GM23338 (cell line): ENCODE results near the gene FABP6. TPM values are rescaled to one million over a fixed set of nuclear protein-coding genes. Genes with fewer than 3 reads are reported as not detected.

Experiments used
- ATAC-seq: fragments of 200-7000 bp; cut with Tn5 transposase; 3 replicates; pipeline ENCODE4 v1.9.1; 2020
- DNase-seq: peaks from one replicate; pipeline ENCODE4 v3.0.0-alpha.2; 2015; ENCODE audit warnings: low spot score
- H2AFZ ChIP-seq: fragments of 200-600 bp; sonication (generic); 2 replicates; pipeline ENCODE4 v1.8.0; 2016; ENCODE audit warnings: antibody characterized with exemption, mild to moderate bottlenecking, moderate library complexity
- H3F3A ChIP-seq: fragments of 200-600 bp; sonication (generic); replicated peaks from 2 replicates; pipeline ENCODE4 v1.8.0; 2017; ENCODE audit warnings: antibody characterized with exemption, mixed run types, low read depth
- H3K27ac ChIP-seq: fragments of 200-600 bp; sonication (generic); 2 replicates; pipeline ENCODE4 v1.6.1; 2016; ENCODE audit warnings: low read depth
- H3K27me3 ChIP-seq: fragments of 200-600 bp; sonication (generic); 2 replicates; pipeline ENCODE4 v1.8.0; 2016; ENCODE audit warnings: mild to moderate bottlenecking, mixed run types, moderate library complexity; ENCODE audit not compliant: insufficient read depth
- H3K36me3 ChIP-seq: fragments of 200-600 bp; sonication (generic); 2 replicates; pipeline ENCODE4 v1.8.0; 2016; ENCODE audit warnings: mild to moderate bottlenecking; ENCODE audit not compliant: insufficient read depth
- H3K4me1 ChIP-seq: fragments of 200-600 bp; sonication (generic); 2 replicates; pipeline ENCODE4 v1.8.0; 2016; ENCODE audit warnings: mild to moderate bottlenecking, moderate library complexity; ENCODE audit not compliant: insufficient read depth
- H3K4me2 ChIP-seq: fragments of 200-600 bp; sonication (generic); 2 replicates; pipeline ENCODE4 v1.7.1; 2017; ENCODE audit warnings: mixed run types
- H3K4me3 ChIP-seq: fragments of 200-600 bp; sonication (generic); 2 replicates; pipeline ENCODE4 v1.6.1; 2016; ENCODE audit warnings: mixed run types
- H3K79me2 ChIP-seq: fragments of 200-600 bp; sonication (generic); replicated peaks from 2 replicates; pipeline ENCODE4 v1.8.0; 2017; ENCODE audit warnings: mild to moderate bottlenecking; ENCODE audit not compliant: insufficient read depth
- H3K9me2 ChIP-seq: fragments of 200-600 bp; sonication (generic); 2 replicates; pipeline ENCODE4 v1.8.0; 2017; ENCODE audit not compliant: insufficient read depth
- H4K20me1 ChIP-seq: fragments of 200-600 bp; sonication (generic); replicated peaks from 2 replicates; pipeline ENCODE4 v1.8.0; 2017; ENCODE audit warnings: mild to moderate bottlenecking; ENCODE audit not compliant: insufficient read depth
- H3K27ac Mint-ChIP-seq: 2 replicates; pipeline ENCODE4 v1.8.0; 2020; ENCODE audit warnings: inconsistent platforms, mild to moderate bottlenecking, moderate library complexity, mixed read lengths
- H3K27me3 Mint-ChIP-seq: 3 replicates; pipeline ENCODE4 v1.8.0; 2022; ENCODE audit warnings: low read depth, mild to moderate bottlenecking, moderate library complexity, mixed read lengths, inconsistent platforms; ENCODE audit not compliant: insufficient read depth, poor library complexity
- H3K36me3 Mint-ChIP-seq: 3 replicates; pipeline ENCODE4 v1.8.0; 2021; ENCODE audit warnings: low read depth, mild to moderate bottlenecking, inconsistent platforms, moderate library complexity, mixed read lengths
- H3K4me1 Mint-ChIP-seq: 3 replicates; pipeline ENCODE4 v1.8.0; 2020; ENCODE audit warnings: mild to moderate bottlenecking, inconsistent platforms, mixed read lengths
- H3K4me3 Mint-ChIP-seq: 3 replicates; pipeline ENCODE4 v1.8.0; 2021; ENCODE audit warnings: moderate library complexity, mild to moderate bottlenecking, inconsistent platforms, mixed read lengths
- H3K9me3 Mint-ChIP-seq: 3 replicates; pipeline ENCODE4 v1.8.0; 2020; ENCODE audit warnings: moderate library complexity, mild to moderate bottlenecking, inconsistent platforms, mixed read lengths
- CREB1 ChIP-seq: fragments of 250-450 bp; sonication (Bioruptor Pico); IDR thresholded peaks from 2 replicates; pipeline ENCODE4 v1.5.0; 2020; ENCODE audit warnings: low read depth, mild to moderate bottlenecking, moderate library complexity
- CTCF ChIP-seq, 2 experiments: fragments of 200-600 bp in 1 of 2; sonication (generic) in 1 of 2; conservative IDR thresholded peaks; 2 replicates each; pipeline versions ENCODE4 v1.5.1 to v1.6.1; 2016 to 2017; ENCODE audit warnings: antibody characterized with exemption in 2 of 2, low read depth in 2 of 2, mild to moderate bottlenecking in 2 of 2, moderate library complexity in 1 of 2
- EZH2 ChIP-seq: fragments of 200-600 bp; sonication (generic); IDR thresholded peaks from one replicate; pipeline ENCODE4 v1.8.0; 2017; ENCODE audit warnings: antibody characterized with exemption, mild to moderate bottlenecking, low read depth; ENCODE audit not compliant: unreplicated experiment
- EZH2phosphoT487 ChIP-seq: fragments of 200-600 bp; sonication (generic); IDR thresholded peaks from one replicate; pipeline ENCODE4 v1.8.1; 2018; ENCODE audit warnings: antibody characterized with exemption; ENCODE audit not compliant: unreplicated experiment
- JUNB ChIP-seq: IDR thresholded peaks from one replicate; pipeline ENCODE4 v1.6.1; 2016; ENCODE audit warnings: antibody characterized with exemption; ENCODE audit not compliant: unreplicated experiment
- NANOG ChIP-seq: IDR thresholded peaks from 2 replicates; pipeline ENCODE4 v1.6.1; 2016; ENCODE audit warnings: antibody characterized with exemption, borderline replicate concordance
- POLR2AphosphoS5 ChIP-seq: IDR thresholded peaks from 2 replicates; pipeline ENCODE4 v1.6.1; 2016; ENCODE audit warnings: antibody characterized with exemption, low read depth
- REST ChIP-seq: IDR thresholded peaks from one replicate; pipeline ENCODE4 v1.6.1; 2018; ENCODE audit warnings: antibody characterized with exemption; ENCODE audit not compliant: unreplicated experiment
- STAT1 ChIP-seq: IDR thresholded peaks from one replicate; pipeline ENCODE4 v1.6.1; 2016; ENCODE audit warnings: antibody characterized with exemption; ENCODE audit not compliant: unreplicated experiment
- ZNF114 ChIP-seq: fragments of 250-450 bp; sonication (Bioruptor Pico); IDR thresholded peaks from 2 replicates; pipeline ENCODE4 v1.5.0; 2020; ENCODE audit warnings: mild to moderate bottlenecking, moderate library complexity
- ZNF331 ChIP-seq: fragments of 250-450 bp; sonication (Bioruptor Pico); IDR thresholded peaks from 2 replicates; pipeline ENCODE4 v1.5.0; 2020; ENCODE audit warnings: low read depth, mild to moderate bottlenecking, moderate library complexity
- ZNF462 ChIP-seq: fragments of 250-450 bp; sonication (Bioruptor Pico); IDR thresholded peaks from 2 replicates; pipeline ENCODE4 v1.5.0; 2020; ENCODE audit warnings: mild to moderate bottlenecking, moderate library complexity
- polyA plus RNA-seq: library from polyadenylated mRNA; unstranded; fragments of >200 nt; fragmentation: Nextera tagmentation; extraction: Ambion mirVana; gene quantifications from 2 replicates; pipeline ENCODE4 v1.2.1, GENCODE V29; 2016
- total RNA-seq: library from RNA; depleted of rRNA; stranded (reverse); fragments of >200 nt; shearing (Covaris generic); gene quantifications from 2 replicates; pipeline ENCODE4 v1.2.3, GENCODE V29; 2014
- TF ChIP-seq, protein P1 (sequence below): IDR thresholded peaks from 2 replicates; pipeline ENCODE4 v1.6.1; 2016; ENCODE audit warnings: antibody characterized with exemption

The FABP6 gene
- total and polyA plus RNA-seq, 2 experiments from 2014 or later = 2.2 to 7.5 TPM

- H3K4me3 ChIP-seq = no peak overlapping the region
- H3K27me3 Mint-ChIP-seq = peaks cover 10% of the 10 kb centered on the region
- ATAC-seq = no peak
- no peak for DNase-seq
- H4K20me1 ChIP-seq = no peaks in the 10 kb centered on the region
- peaks cover 13% of the 10 kb centered on the region; the same call in 2 of the 3 replicates for H3K9me3 Mint-ChIP-seq
- H3K79me2 ChIP-seq = no peaks in the 10 kb centered on the region
- no peak overlapping the region for H2AFZ ChIP-seq
- H3K9me2 ChIP-seq = no peaks in the 10 kb centered on the region
- H3F3A ChIP-seq = peaks cover 6% of the 10 kb centered on the region; the same call in 1 of the 2 replicates
- H3K27me3 ChIP-seq = no peaks in the 10 kb centered on the region
- TF ChIP-seq REST = no peak
- TF ChIP-seq CTCF (conservative IDR thresholded peaks at IDR 0.05; ENCODE audit: low read depth in 2 of 2) = no peak
- TF ChIP-seq NANOG = no peak
- TF ChIP-seq STAT1 = no peak
- TF ChIP-seq EZH2phosphoT487 = no peak
- TF ChIP-seq, protein P1, sequence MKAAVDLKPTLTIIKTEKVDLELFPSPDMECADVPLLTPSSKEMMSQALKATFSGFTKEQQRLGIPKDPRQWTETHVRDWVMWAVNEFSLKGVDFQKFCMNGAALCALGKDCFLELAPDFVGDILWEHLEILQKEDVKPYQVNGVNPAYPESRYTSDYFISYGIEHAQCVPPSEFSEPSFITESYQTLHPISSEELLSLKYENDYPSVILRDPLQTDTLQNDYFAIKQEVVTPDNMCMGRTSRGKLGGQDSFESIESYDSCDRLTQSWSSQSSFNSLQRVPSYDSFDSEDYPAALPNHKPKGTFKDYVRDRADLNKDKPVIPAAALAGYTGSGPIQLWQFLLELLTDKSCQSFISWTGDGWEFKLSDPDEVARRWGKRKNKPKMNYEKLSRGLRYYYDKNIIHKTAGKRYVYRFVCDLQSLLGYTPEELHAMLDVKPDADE = no peak
- TF ChIP-seq ZNF462 (CRISPR knock-in tag) = no peak
- TF ChIP-seq EZH2 = no peak
- no peak for TF ChIP-seq CREB1 (CRISPR knock-in tag)
- no peak for TF ChIP-seq POLR2AphosphoS5
- TF ChIP-seq ZNF331 (CRISPR knock-in tag) = no peak
- no peak for TF ChIP-seq JUNB
- no peak for TF ChIP-seq ZNF114
- H3K4me3 Mint-ChIP-seq = no peak overlapping the region
- no peak overlapping the region for H3K4me2 ChIP-seq
- no peak overlapping the region for H3K27ac Mint-ChIP-seq
- peaks cover 8% of the 10 kb centered on the region; the same call in 2 of the 3 replicates for H3K36me3 Mint-ChIP-seq
- peaks cover 14% of the 10 kb centered on the region for H3K4me1 ChIP-seq
- no peaks in the 10 kb centered on the region for H3K36me3 ChIP-seq
- H3K4me1 Mint-ChIP-seq = peaks cover 11% of the 10 kb centered on the region
- H3K27ac ChIP-seq = no peak overlapping the region
Observed at GRCh38 chr5:160192424-160192823, 36.9 kb upstream of the FABP6 start.
